Activated T-helper 1 cell treated with Interleukin-2 at 50 U/mL for 16 hours (primary cell): Measurements from ENCODE around the gene CFAP74.

Experiments
- DNase-seq: peaks from one replicate; pipeline ENCODE4 v3.0.0-alpha.2; 2020; ENCODE audit warnings: low read depth

Gene CFAP74

GRCh38 chr1:2020310-2020655 lies 16.7 kb upstream of the CFAP74 start:
- DNase-seq: no peak

GRCh38 chr1:2019571-2020309 lies 16.2 kb upstream of the CFAP74 start:
- no peak for DNase-seq

GRCh38 chr1:2019172-2019543 lies 15.6 kb upstream of the CFAP74 start, which contains the start of gene GABRD:
GABRD (plus strand) TSS chr1:2019345; CDS start chr1:2019424, 79 bp downstream.
- no peak for DNase-seq

- no peak for DNase-seq
Measured at GRCh38 chr1:2018217-2019171, 14.9 kb upstream of the CFAP74 start.

- DNase-seq: no peak
Measured at GRCh38 chr1:2016123-2016522, 12.5 kb upstream of the CFAP74 start.

- DNase-seq: no peak
Measured at GRCh38 chr1:2014741-2015735, 11.5 kb upstream of the CFAP74 start.

GRCh38 chr1:2014181-2014580 lies 10.6 kb upstream of the CFAP74 start:
- no peak for DNase-seq

- no peak for DNase-seq
Measured at GRCh38 chr1:2009101-2010053, 5.8 kb upstream of the CFAP74 start.

GRCh38 chr1:2004856-2005255 lies 1.3 kb upstream of the CFAP74 start:
- no peak for DNase-seq

- DNase-seq: no peak
Measured at GRCh38 chr1:2001773-2002411, 1.7 kb downstream of the CFAP74 start.

- DNase-seq: no peak
Measured at GRCh38 chr1:2000850-2001249, 2.7 kb downstream of the CFAP74 start.

- no peak for DNase-seq
Measured at GRCh38 chr1:2000432-2000831, 3.2 kb downstream of the CFAP74 start.

GRCh38 chr1:1997576-1997975 lies 6.0 kb downstream of the CFAP74 start:
- DNase-seq: no peak

GRCh38 chr1:1996207-1996651 lies 7.4 kb downstream of the CFAP74 start:
- no peak for DNase-seq

- no peak for DNase-seq
Measured at GRCh38 chr1:1994536-1994935, 9.1 kb downstream of the CFAP74 start.

GRCh38 chr1:1990222-1990621 lies 13.4 kb downstream of the CFAP74 start:
- no peak for DNase-seq

- no peak for DNase-seq
Measured at GRCh38 chr1:1989789-1990188, 13.8 kb downstream of the CFAP74 start.

- DNase-seq: no peak
Measured at GRCh38 chr1:1989102-1989542, 14.5 kb downstream of the CFAP74 start.

GRCh38 chr1:1988061-1988945 lies 15.3 kb downstream of the CFAP74 start:
- no peak for DNase-seq
